SK-N-MC (cell line): ENCODE data around the gene PIAS2.

Source experiments
- EZH2 ChIP-seq: fragments of 200-600 bp; sonication (generic); IDR thresholded peaks from one replicate; pipeline ENCODE4 v1.6.1; 2017; ENCODE audit warnings: antibody characterized with exemption
- POLR2AphosphoS5 ChIP-seq: IDR thresholded peaks from 2 replicates; pipeline ENCODE4 v1.6.1; 2012; ENCODE audit warnings: mild to moderate bottlenecking, low read depth, low read length, borderline replicate concordance

DNA sequence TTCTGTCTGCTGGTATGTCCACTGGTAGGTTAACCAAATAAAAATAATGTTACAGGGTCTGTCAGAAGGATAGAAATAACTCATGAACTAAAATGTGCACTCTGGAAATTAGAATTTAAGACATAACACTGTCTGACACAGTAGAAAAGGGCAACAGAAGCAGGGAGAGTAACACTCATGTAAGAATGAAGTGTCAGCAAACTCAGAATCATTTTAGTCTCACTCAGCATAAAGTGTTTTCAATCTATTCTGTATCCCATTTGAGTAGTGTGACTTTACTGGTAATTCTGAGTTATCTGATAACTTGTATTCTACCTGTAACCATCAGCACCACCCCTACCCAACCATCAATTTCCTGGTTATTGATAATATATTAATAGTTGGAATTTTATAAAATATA, 68.3 kb downstream of the PIAS2 start:
- TF ChIP-seq POLR2AphosphoS5 (no peak), EZH2 (no peak)
